ENCODE results near the gene CACNA1H.

The CACNA1H gene

DNA sequence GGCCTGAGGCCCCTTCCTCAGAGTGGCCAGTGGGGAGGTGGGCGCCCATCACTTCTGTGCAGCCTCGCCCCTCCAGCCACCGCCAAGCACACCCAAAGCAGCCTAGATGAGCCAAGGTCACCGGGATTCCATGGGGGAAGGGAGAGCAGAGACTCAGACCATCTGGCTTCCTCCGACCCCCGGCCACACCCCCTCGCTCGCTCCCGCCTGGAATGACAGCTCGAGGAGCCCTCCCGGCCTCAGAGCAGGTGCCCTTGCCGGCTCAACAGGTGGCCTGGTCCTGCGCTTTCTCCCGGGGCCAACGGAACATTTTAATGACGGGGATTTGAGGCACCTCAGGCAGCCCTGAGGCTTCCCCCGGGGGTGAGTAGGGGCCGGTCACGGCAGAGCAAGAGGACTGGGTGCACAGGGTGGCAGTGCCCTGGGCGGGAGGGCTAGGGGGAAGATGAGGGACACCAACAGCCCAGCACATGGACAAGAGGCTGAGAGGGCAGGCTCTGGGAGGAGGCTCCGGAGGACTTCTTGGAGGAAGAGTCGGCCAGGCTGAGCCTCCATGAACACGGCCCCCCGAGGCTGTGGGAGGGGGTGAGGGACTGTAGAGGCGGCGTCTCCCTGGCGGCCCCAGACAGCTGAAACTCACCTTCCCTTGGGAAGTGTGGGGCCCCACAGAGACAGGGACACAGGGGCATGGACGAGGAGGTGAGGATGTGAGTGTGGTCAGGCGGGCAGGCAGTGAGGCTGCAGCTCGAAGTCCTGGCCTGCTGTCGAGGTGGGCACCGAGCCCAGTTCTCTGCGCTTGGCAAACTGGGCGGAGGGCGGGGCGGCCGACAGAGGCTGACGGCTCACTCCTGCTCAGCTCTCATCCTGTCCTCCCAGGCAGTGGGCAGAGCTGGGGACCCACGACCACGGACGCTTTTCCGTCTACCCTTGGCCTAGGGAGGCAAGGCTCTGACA, 44.3 kb upstream of the CACNA1H start:
- H3F3A ChIP-seq (ENCODE audit: control insufficient read depth, insufficient read depth): no peaks in the 10 kb centered on the region
- H3K4me1 ChIP-seq (ENCODE audit: control insufficient read depth, low read length): no peaks in the 10 kb centered on the region
- H3K9me3 ChIP-seq (ENCODE audit: control insufficient read depth, insufficient read depth, low read length): no peaks in the 10 kb centered on the region
- H4K20me1 ChIP-seq (ENCODE audit: control insufficient read depth, insufficient read depth, low read depth, low read length): no peaks in the 10 kb centered on the region
- H3K27me3 ChIP-seq (ENCODE audit: control insufficient read depth, low read length): no peaks in the 10 kb centered on the region
- H3K4me2 ChIP-seq (ENCODE audit: low read length): no peak overlapping the region
- no peaks in the 10 kb centered on the region for H3K36me3 ChIP-seq (ENCODE audit: control insufficient read depth, low read length)
- TF ChIP-seq, protein P1, sequence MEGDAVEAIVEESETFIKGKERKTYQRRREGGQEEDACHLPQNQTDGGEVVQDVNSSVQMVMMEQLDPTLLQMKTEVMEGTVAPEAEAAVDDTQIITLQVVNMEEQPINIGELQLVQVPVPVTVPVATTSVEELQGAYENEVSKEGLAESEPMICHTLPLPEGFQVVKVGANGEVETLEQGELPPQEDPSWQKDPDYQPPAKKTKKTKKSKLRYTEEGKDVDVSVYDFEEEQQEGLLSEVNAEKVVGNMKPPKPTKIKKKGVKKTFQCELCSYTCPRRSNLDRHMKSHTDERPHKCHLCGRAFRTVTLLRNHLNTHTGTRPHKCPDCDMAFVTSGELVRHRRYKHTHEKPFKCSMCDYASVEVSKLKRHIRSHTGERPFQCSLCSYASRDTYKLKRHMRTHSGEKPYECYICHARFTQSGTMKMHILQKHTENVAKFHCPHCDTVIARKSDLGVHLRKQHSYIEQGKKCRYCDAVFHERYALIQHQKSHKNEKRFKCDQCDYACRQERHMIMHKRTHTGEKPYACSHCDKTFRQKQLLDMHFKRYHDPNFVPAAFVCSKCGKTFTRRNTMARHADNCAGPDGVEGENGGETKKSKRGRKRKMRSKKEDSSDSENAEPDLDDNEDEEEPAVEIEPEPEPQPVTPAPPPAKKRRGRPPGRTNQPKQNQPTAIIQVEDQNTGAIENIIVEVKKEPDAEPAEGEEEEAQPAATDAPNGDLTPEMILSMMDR (IDR thresholded peaks at IDR 0.05; ENCODE audit: low read depth, low read length, poor library complexity, severe bottlenecking): no peak
- TF ChIP-seq EZH2phosphoT487 (IDR thresholded peaks at IDR 0.05; ENCODE audit: borderline replicate concordance, low read length): no peak
- H3K4me3 ChIP-seq (ENCODE audit: low read length): no peak overlapping the region
- no peaks in the 10 kb centered on the region for H3K9me2 ChIP-seq (replicated peaks; ENCODE audit: control insufficient read depth, low read length)
- H3K79me2 ChIP-seq (ENCODE audit: control insufficient read depth, low read length): no peaks in the 10 kb centered on the region
- H3K27ac ChIP-seq (ENCODE audit: low read depth, low read length): no peak overlapping the region

DNA sequence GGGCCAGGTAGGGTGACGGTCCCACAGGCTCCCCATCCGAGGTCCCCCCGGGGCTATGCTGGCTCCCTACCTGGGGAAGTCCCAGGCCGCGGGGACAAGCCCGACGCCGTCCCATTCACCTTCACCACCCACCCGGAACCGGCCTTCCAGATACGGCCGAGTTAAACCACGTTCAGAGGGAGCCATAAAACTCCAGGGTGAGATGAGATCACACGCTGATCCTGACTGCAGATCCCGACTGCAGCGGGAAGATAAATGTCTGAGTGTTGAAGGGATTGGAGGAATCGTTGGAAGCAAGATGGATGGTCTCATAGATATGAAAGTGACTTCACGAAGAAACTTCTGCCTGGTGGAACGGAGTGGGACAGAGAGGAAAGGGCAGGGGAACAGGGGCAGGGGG, 43.3 kb upstream of the CACNA1H start:
- Histone ChIP-seq H3K4me2 (ENCODE audit: low read length) (no peak overlapping the region), H3F3A (ENCODE audit: control insufficient read depth, insufficient read depth) (no peaks in the 10 kb centered on the region), H3K4me3 (ENCODE audit: low read length) (no peak overlapping the region), H3K36me3 (ENCODE audit: control insufficient read depth, low read length) (no peaks in the 10 kb centered on the region), H3K27me3 (ENCODE audit: control insufficient read depth, low read length) (no peaks in the 10 kb centered on the region), H3K9me3 (ENCODE audit: control insufficient read depth, insufficient read depth, low read length) (no peaks in the 10 kb centered on the region), H4K20me1 (ENCODE audit: control insufficient read depth, insufficient read depth, low read depth, low read length) (no peaks in the 10 kb centered on the region), H3K27ac (ENCODE audit: low read depth, low read length) (no peak overlapping the region), H3K4me1 (ENCODE audit: control insufficient read depth, low read length) (no peaks in the 10 kb centered on the region), H3K9me2 (replicated peaks; ENCODE audit: control insufficient read depth, low read length) (no peaks in the 10 kb centered on the region), H3K79me2 (ENCODE audit: control insufficient read depth, low read length) (no peaks in the 10 kb centered on the region)
- TF ChIP-seq, protein P1 (IDR thresholded peaks at IDR 0.05; ENCODE audit: low read depth, low read length, poor library complexity, severe bottlenecking): no peak
- no peak for TF ChIP-seq EZH2phosphoT487 (IDR thresholded peaks at IDR 0.05; ENCODE audit: borderline replicate concordance, low read length)

DNA sequence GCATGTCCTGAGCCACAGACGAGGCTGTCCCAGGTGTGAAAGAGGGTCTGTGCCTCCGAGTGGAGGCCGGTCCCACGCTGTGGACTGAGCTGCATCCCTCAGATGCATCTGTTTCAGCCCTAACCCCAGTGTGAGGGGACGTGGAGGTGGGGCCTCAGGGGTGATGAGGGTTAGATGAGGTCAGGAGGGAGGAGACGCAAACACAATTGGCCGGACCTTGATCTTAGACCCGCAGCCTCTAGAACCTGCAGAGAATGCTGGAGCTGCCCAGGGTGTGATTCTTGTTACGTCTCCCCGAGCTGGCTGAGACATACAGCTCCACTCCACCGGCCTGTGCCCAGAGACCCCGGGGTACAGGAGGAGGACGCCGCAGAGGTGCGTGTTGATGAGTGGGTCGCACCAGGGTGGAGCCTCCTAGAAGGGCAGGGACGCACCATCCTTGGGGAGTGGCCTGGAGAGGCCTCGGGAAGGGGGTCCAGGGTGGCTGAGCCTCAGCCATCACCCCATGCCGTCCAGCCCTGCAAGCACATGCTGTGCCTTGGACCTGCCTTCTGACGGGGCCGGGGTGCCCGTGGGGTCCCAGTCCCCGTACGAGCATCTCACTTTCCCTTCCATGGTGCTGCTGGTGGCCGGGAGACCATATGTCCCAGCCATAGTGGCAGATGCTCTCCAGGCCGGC, 40.3 kb upstream of the CACNA1H start:
- no peaks in the 10 kb centered on the region for H3K9me3 ChIP-seq (ENCODE audit: control insufficient read depth, insufficient read depth, low read length)
- no peak overlapping the region for H3K27ac ChIP-seq (ENCODE audit: low read depth, low read length)
- no peaks in the 10 kb centered on the region for H3K36me3 ChIP-seq (ENCODE audit: control insufficient read depth, low read length)
- H3K27me3 ChIP-seq (ENCODE audit: control insufficient read depth, low read length): no peaks in the 10 kb centered on the region
- TF ChIP-seq EZH2phosphoT487 (IDR thresholded peaks at IDR 0.05; ENCODE audit: borderline replicate concordance, low read length): no peak
- TF ChIP-seq, protein P1 (IDR thresholded peaks at IDR 0.05; ENCODE audit: low read depth, low read length, poor library complexity, severe bottlenecking): no peak
- H3F3A ChIP-seq (ENCODE audit: control insufficient read depth, insufficient read depth): no peaks in the 10 kb centered on the region
- no peak overlapping the region for H3K4me3 ChIP-seq (ENCODE audit: low read length)
- H3K9me2 ChIP-seq (replicated peaks; ENCODE audit: control insufficient read depth, low read length): no peaks in the 10 kb centered on the region
- no peaks in the 10 kb centered on the region for H3K79me2 ChIP-seq (ENCODE audit: control insufficient read depth, low read length)
- no peak overlapping the region for H3K4me2 ChIP-seq (ENCODE audit: low read length)
- H3K4me1 ChIP-seq (ENCODE audit: control insufficient read depth, low read length): no peaks in the 10 kb centered on the region
- H4K20me1 ChIP-seq (ENCODE audit: control insufficient read depth, insufficient read depth, low read depth, low read length): no peaks in the 10 kb centered on the region

Measured in DOHH2 (cell line).